T47D (cell line): ENCODE data around the gene GFRAL.

Experiments used
- DNase-seq, 2 experiments: peaks; one replicate each; pipeline versions ENCODE4 v3.0.0 to v3.0.0-alpha.2; 2011 to 2012; ENCODE audit warnings: low read depth in 1 of 2, low spot score in 1 of 2
- JUND ChIP-seq: IDR thresholded peaks from 2 replicates; pipeline ENCODE4 v1.6.1; 2012; ENCODE audit warnings: low read depth
- in situ Hi-C: cut with HindIII; loops from 2 replicates; pipeline ENCODE4 v1.10.0; 2016; ENCODE audit warnings: low sequenced_read_pairs, low pct_unique_long_range_greater_than_20kb

The GFRAL gene

DNA sequence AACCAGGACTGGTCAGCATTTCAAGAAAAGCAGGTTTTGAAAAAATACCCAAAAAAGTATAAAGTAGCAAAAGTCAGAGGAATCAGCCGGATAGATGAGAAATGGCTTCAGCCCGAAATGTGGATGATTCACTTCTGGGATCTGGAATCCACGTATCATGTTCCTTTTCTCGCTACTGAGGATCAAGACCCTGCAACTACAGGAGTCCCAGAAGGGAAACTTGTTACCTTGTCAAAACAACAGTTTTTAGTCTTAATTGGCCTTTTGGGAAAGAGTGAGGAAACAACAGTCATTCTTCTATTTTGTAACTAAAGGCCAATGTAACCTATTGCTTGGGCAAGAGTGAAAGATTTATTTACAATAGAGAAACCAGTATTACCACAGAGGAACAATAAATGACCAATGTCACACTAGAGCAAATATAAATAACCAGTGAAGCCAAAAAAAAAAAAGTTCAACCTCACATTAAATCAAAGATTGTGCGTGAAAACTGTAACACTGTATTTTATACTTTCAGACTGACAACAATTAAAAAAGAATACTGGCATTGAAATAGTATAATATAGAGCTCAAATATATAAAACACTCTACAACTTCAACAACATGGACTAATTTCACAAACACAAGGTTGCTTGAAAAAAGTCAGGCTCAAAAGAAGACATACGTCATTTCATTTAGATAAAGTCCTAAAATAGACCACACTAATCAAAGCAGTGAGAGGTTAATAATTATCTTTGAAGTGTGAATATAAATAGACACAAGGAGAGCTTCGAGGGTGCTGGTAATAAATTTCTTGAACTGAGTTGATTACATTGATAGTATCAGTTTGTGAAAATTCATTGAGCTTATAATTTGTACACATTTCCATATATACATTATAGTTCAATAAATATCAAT lies 116.2 kb downstream of the GFRAL start:
- DNase-seq = peak in 1 of 2 experiments; percentile 33
- in situ Hi-C loops = no loop called here
- no peak for TF ChIP-seq JUND

GRCh38 chr6:55445648-55446204 lies 118.5 kb downstream of the GFRAL start:
- peak in 1 of 2 experiments; percentile 52 for DNase-seq
- in situ Hi-C loops = no loop called here
- no peak for TF ChIP-seq JUND

DNA sequence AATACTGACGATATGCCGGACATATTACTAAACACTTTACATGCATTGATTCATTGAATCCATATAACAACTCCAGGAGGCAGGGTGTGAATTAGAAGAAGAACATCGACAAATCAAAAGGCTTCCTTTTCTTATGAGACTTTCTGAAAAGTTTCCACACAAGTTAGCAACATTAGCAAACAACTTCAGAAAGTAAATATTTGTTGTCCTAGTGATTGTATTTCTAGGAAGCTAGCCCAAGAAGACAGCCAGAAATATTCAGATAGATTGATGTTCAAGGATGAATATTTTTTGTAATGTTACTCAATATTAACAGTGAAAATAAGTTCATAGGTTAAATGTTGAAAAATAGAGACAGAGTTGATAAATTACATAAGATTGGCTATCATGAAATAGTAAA lies 120.6 kb downstream of the GFRAL start:
- TF ChIP-seq JUND = no peak
- peak in 1 of 2 experiments; percentile 13 for DNase-seq
- in situ Hi-C loops = no loop called here

DNA sequence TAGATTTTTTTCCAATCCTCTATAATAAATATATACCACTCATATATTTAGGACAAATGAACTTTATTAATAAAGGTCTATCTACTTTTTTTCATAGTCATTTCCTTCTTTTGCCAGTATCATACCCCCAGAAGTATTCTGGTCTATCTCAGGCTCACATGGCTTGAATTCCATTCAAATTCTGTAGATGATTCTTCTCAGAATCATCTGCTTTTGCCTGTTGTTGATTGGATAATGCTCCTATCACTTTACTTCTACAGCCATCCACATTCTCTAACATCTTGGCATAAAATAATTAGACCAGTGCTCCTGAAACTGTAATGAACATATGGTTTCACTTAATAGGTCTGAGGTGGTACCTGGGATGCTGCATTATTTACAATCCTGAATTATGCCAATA lies 121.2 kb downstream of the GFRAL start:
- TF ChIP-seq JUND = no peak
- no peak for DNase-seq
- in situ Hi-C loops = no loop called here

DNA sequence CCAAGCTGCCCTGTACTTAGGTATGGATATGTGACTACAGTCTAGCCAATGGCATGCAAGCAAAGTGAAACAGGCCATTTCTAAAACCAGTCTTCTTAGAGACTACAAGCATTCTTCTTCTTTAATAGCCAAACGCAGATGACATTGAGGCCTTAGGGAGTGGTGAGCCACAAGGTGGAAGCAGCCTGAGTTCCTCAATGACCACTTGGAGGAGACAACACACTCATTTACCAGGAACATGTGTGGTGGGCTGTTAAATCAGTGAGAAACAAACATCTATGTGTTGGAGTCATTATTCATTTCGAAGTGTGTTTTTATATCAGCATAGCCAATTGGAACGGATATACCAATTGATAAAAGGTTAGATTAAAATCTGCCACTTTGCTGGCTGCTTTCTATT lies 122.0 kb downstream of the GFRAL start:
- in situ Hi-C loops = no loop called here
- TF ChIP-seq JUND = no peak
- DNase-seq = peak in 1 of 2 experiments; percentile 57

DNA sequence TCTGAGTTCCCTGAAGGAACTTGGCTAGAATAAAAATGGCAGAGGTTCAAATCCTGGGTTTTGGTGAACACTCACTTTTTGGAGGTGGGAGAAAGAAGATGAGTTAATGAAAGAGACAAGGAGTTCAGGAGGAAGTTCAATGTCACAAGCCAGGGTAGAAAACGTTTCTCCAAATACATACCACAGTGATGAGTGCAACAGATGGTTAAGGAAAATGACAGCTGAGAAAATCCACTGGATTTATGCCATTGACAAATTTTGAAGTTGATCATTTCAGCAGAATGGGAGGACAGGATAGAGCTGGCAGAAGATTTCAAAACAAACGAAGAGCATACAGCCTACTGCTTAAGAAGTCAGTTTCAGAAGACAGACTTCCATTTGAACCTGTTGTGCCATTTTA lies 122.7 kb downstream of the GFRAL start:
- DNase-seq = no peak
- in situ Hi-C loops = no loop called here
- TF ChIP-seq JUND = no peak
